Measurements from ENCODE around the gene OR4B1. TPM values are rescaled to one million over a fixed set of nuclear protein-coding genes. Genes with fewer than 3 reads are reported as not detected.
"Not testable (repeated sequence)": the region's sequence is repeated elsewhere in the genome, so short reads cannot be mapped to it uniquely, and the experiment has no call there.

OR4B1 gene
- total RNA-seq (ENCODE audit: insufficient read depth, low replicate concordance): not detected

- DNase-seq (ENCODE audit: low spot score): no peak
These were observed at the start of gene OR4B1 for GRCh38 chr11:48216510-48216909. Gene OR4B1, plus strand, starts transcription at chr11:48216810. Its CDS starts 0 bp downstream, at chr11:48216810.

GRCh38 chr11:48167380-48167779 is 49.2 kb upstream of the OR4B1 start:
- no peak for DNase-seq (ENCODE audit: low spot score)

- no peak for DNase-seq (ENCODE audit: low spot score)
These were observed 47.8 kb upstream of the OR4B1 start for GRCh38 chr11:48168815-48169214.

- no peak for DNase-seq (ENCODE audit: low spot score)
These were observed 47.4 kb upstream of the OR4B1 start for GRCh38 chr11:48169259-48169658.

- DNase-seq (ENCODE audit: low spot score): no peak
These were observed 46.9 kb upstream of the OR4B1 start for GRCh38 chr11:48169717-48170116.

GRCh38 chr11:48170241-48171233 is 46.1 kb upstream of the OR4B1 start:
- peak; percentile 59 for DNase-seq (ENCODE audit: low spot score)

- DNase-seq (ENCODE audit: low spot score): peak; percentile 62
These were observed 43.6 kb upstream of the OR4B1 start for GRCh38 chr11:48172818-48173609.

GRCh38 chr11:48177661-48178060 is 38.9 kb upstream of the OR4B1 start:
- DNase-seq (ENCODE audit: low spot score): no peak

- DNase-seq (ENCODE audit: low spot score): no peak
These were observed 36.0 kb upstream of the OR4B1 start for GRCh38 chr11:48180627-48181026.

- no peak for DNase-seq (ENCODE audit: low spot score)
These were observed 33.6 kb upstream of the OR4B1 start for GRCh38 chr11:48182860-48183526.

- no peak for DNase-seq (ENCODE audit: low spot score)
These were observed 32.2 kb upstream of the OR4B1 start for GRCh38 chr11:48184452-48184851.

GRCh38 chr11:48190906-48191654 is 25.5 kb upstream of the OR4B1 start:
- not testable (repeated sequence) for DNase-seq (ENCODE audit: low spot score)

GRCh38 chr11:48193876-48194275 is 22.7 kb upstream of the OR4B1 start:
- no peak for DNase-seq (ENCODE audit: low spot score)

- DNase-seq (ENCODE audit: low spot score): no peak
These were observed 8.7 kb upstream of the OR4B1 start for GRCh38 chr11:48207881-48208280.

GRCh38 chr11:48210052-48210451 is 6.6 kb upstream of the OR4B1 start:
- DNase-seq (ENCODE audit: low spot score): no peak

GRCh38 chr11:48228761-48229160 is 12.2 kb downstream of the OR4B1 start:
- no peak for DNase-seq (ENCODE audit: low spot score)

- not testable (repeated sequence) for DNase-seq (ENCODE audit: low spot score)
These were observed 13.4 kb downstream of the OR4B1 start for GRCh38 chr11:48230057-48230456.

- DNase-seq (ENCODE audit: low spot score): no peak
These were observed 21.1 kb downstream of the OR4B1 start for GRCh38 chr11:48237727-48238126.

GRCh38 chr11:48242501-48242900 is 25.9 kb downstream of the OR4B1 start:
- no peak for DNase-seq (ENCODE audit: low spot score)

- no peak for DNase-seq (ENCODE audit: low spot score)
These were observed 28.2 kb downstream of the OR4B1 start, which contains the start of gene OR4X2 for GRCh38 chr11:48244804-48245203. Gene OR4X2, plus strand, starts transcription at chr11:48245104. Its CDS starts 0 bp downstream, at chr11:48245104.

GRCh38 chr11:48248902-48249301 is 32.3 kb downstream of the OR4B1 start:
- DNase-seq (ENCODE audit: low spot score): no peak

Data from umbilical cord (tissue), 2 donors.